HepG2 (cell line): ENCODE results near the gene ESRP2. TPM values are rescaled to one million over a fixed set of nuclear protein-coding genes. Genes with fewer than 3 reads are reported as not detected.

ENCODE experiments used
- BORCS8-MEF2B ChIP-seq: sonication (generic); formaldehyde crosslinking; IDR thresholded peaks from 2 replicates; pipeline ENCODE4 v1.8.0; 2022; ENCODE audit warnings: mild to moderate bottlenecking, missing genetic modification reagents
- CC2D1A ChIP-seq: sonication (generic); formaldehyde crosslinking; IDR thresholded peaks from 2 replicates; pipeline ENCODE4 v1.8.1; 2023; ENCODE audit warnings: mild to moderate bottlenecking, missing genetic modification reagents
- HES4 ChIP-seq: sonication (generic); formaldehyde crosslinking; IDR thresholded peaks from 2 replicates; pipeline ENCODE4 v1.9.0; 2021; ENCODE audit warnings: mild to moderate bottlenecking, missing genetic modification reagents, borderline replicate concordance
- HOXD1 ChIP-seq: sonication (generic); formaldehyde crosslinking; IDR thresholded peaks from 2 replicates; pipeline ENCODE4 v1.5.0; 2020; ENCODE audit warnings: missing genetic modification reagents
- NFE2 ChIP-seq: sonication (generic); formaldehyde crosslinking; IDR thresholded peaks from 2 replicates; pipeline ENCODE4 v1.4.0; 2020; ENCODE audit warnings: missing genetic modification reagents
- NR2F1 ChIP-seq, 2 experiments: fragments of 450-650 bp in 1 of 2; formaldehyde crosslinking in 1 of 2; IDR thresholded peaks; 2 replicates each; pipeline versions ENCODE4 v1.5.0 to v1.6.1; 2016 to 2020; ENCODE audit warnings: mild to moderate bottlenecking in 1 of 2, missing compliant biosample characterization in 1 of 2, missing genetic modification reagents in 1 of 2, moderate library complexity in 1 of 2
- ONECUT2 ChIP-seq: sonication (generic); formaldehyde crosslinking; IDR thresholded peaks from 2 replicates; pipeline ENCODE4 v1.4.0; 2020; ENCODE audit warnings: missing genetic modification reagents
- POLR2G ChIP-seq: fragments of 200-400 bp; formaldehyde crosslinking; IDR thresholded peaks from 2 replicates; pipeline ENCODE4 v1.6.1; 2018; ENCODE audit warnings: mild to moderate bottlenecking, low read depth, low read length, moderate library complexity
- XRCC5 ChIP-seq: fragments of 200-400 bp; formaldehyde crosslinking; optimal IDR thresholded peaks from 2 replicates; pipeline ENCODE3; 2017; ENCODE audit warnings: mild to moderate bottlenecking, low read length
- ZNF138 ChIP-seq: sonication (generic); formaldehyde crosslinking; IDR thresholded peaks from 2 replicates; pipeline ENCODE4 v1.5.0; 2020; ENCODE audit warnings: mild to moderate bottlenecking, low read depth, missing genetic modification reagents
- ZNF607 ChIP-seq: sonication (generic); formaldehyde crosslinking; IDR thresholded peaks from 2 replicates; pipeline ENCODE4 v1.5.1; 2020; ENCODE audit warnings: missing genetic modification reagents, mild to moderate bottlenecking, borderline replicate concordance
- polyA plus RNA-seq, 8 experiments: library from polyadenylated mRNA; depleted of rRNA in 3 of 8; stranded (reverse) in 7 of 8; unstranded in 1 of 8; fragments of >200 nt; fragmentation: Illumina TruSeq in 4 of 8; extraction: Trizol in 4 of 8; gene quantifications; 2 replicates each; pipeline versions ENCODE4 v1.2.1 to v1.2.3, GENCODE V29; 2011 to 2016; ENCODE audit warnings: low read depth in 4 of 8, missing spikeins in 1 of 8, mixed read lengths in 1 of 8; ENCODE audit not compliant: insufficient read depth in 1 of 8
- total RNA-seq, 5 experiments: library from RNA; depleted of rRNA; stranded (reverse); fragments of >200 nt; fragmentation: Illumina TruSeq; extraction: Trizol; gene quantifications; 2 replicates each; pipeline ENCODE4 v1.2.3, GENCODE V29; 2016; ENCODE audit warnings: low read depth in 1 of 5
- TF ChIP-seq, protein P1 (sequence below), 2 experiments: sonication (generic) in 1 of 2; formaldehyde crosslinking in 1 of 2; IDR thresholded peaks; 2 replicates each; pipeline versions ENCODE4 v1.4.0 to v1.6.1; 2018 to 2020; ENCODE audit warnings: missing genetic modification reagents in 2 of 2, borderline replicate concordance in 1 of 2, low read depth in 1 of 2, mild to moderate bottlenecking in 1 of 2, missing biosample characterization in 1 of 2
- TF ChIP-seq, protein P2 (sequence below): sonication (generic); formaldehyde crosslinking; IDR thresholded peaks from 2 replicates; pipeline ENCODE4 v1.4.0; 2020; ENCODE audit warnings: mild to moderate bottlenecking, missing genetic modification reagents
- TF ChIP-seq, protein P3 (sequence below): sonication (generic); formaldehyde crosslinking; IDR thresholded peaks from 2 replicates; pipeline ENCODE4 v1.8.0; 2023; ENCODE audit warnings: mild to moderate bottlenecking, missing genetic modification reagents
- TF ChIP-seq, protein P4 (sequence below): IDR thresholded peaks from 2 replicates; pipeline ENCODE4 v1.6.1; 2016; ENCODE audit warnings: low read depth, borderline replicate concordance
- TF ChIP-seq, protein P5 (sequence below): sonication (generic); formaldehyde crosslinking; IDR thresholded peaks from 2 replicates; pipeline ENCODE4 v1.4.0; 2020; ENCODE audit warnings: missing genetic modification reagents, borderline replicate concordance
- TF ChIP-seq, protein P6 (sequence below): conservative IDR thresholded peaks from 2 replicates; pipeline ENCODE4 v1.6.1; 2018; ENCODE audit warnings: missing genetic modification reagents

Gene ESRP2
- total and polyA plus RNA-seq, 2 of the 13 experiments (the other 11 are each of a cell fraction or from before 2014, with no cell fraction given): 21.1 to 32.4 TPM

DNA sequence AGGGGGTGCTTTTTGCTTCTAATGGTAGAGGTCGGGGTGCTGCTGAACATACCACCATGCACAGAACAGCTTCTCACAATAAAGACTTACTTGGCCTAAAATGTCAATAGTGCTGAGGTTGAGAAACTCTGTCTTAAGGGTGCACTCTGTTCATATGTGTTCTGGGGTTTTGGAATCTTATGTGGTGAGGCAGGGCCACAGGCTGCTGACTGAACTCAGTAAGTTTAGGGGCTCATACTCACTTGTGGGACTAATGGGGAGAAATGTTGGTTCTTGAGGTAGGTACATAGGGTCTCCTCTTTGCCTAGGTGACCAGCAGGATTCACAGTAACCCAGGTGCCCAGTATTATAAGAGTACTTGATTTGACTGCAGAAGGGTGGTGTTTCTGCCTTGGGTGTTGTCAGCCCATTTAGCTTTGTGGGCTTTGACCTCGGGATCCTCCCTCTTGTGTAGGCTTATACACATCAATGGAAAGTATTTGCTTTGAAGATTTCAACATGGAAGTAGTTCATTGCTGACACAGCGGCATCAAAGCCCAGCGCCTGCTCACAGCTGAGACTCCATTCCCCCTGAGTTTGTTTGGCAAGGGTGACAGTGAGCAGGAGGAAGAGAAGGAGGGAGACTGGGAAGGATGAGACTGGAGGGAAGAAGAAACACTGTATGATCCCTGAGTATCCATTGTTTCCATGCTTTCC lies 45.6 kb upstream of the ESRP2 start (continued):
- TF ChIP-seq, protein P1, sequence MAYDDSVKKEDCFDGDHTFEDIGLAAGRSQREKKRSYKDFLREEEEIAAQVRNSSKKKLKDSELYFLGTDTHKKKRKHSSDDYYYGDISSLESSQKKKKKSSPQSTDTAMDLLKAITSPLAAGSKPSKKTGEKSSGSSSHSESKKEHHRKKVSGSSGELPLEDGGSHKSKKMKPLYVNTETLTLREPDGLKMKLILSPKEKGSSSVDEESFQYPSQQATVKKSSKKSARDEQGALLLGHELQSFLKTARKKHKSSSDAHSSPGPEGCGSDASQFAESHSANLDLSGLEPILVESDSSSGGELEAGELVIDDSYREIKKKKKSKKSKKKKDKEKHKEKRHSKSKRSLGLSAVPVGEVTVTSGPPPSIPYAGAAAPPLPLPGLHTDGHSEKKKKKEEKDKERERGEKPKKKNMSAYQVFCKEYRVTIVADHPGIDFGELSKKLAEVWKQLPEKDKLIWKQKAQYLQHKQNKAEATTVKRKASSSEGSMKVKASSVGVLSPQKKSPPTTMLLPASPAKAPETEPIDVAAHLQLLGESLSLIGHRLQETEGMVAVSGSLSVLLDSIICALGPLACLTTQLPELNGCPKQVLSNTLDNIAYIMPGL (CRISPR knock-in tag; IDR thresholded peaks at IDR 0.05; ENCODE audit: borderline replicate concordance in 1 of 2, low read depth in 1 of 2): peak; percentile 67 to 69; a peak in 3 of 4 replicates
- no peak for TF ChIP-seq CC2D1A (CRISPR knock-in tag)
- no peak for TF ChIP-seq NFE2 (CRISPR knock-in tag)
- TF ChIP-seq HOXD1 (CRISPR knock-in tag): no peak
- TF ChIP-seq XRCC5: peak; percentile 70
- TF ChIP-seq, protein P2, sequence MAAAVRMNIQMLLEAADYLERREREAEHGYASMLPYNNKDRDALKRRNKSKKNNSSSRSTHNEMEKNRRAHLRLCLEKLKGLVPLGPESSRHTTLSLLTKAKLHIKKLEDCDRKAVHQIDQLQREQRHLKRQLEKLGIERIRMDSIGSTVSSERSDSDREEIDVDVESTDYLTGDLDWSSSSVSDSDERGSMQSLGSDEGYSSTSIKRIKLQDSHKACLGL (CRISPR knock-in tag): no peak
- TF ChIP-seq POLR2G: peak; percentile 50; the same call in 1 of the 2 replicates
- peak; percentile 63 to 69; a peak in 3 of 4 replicates for TF ChIP-seq NR2F1 (CRISPR knock-in tag; IDR thresholded peaks at IDR 0.05)
- TF ChIP-seq, protein P3, sequence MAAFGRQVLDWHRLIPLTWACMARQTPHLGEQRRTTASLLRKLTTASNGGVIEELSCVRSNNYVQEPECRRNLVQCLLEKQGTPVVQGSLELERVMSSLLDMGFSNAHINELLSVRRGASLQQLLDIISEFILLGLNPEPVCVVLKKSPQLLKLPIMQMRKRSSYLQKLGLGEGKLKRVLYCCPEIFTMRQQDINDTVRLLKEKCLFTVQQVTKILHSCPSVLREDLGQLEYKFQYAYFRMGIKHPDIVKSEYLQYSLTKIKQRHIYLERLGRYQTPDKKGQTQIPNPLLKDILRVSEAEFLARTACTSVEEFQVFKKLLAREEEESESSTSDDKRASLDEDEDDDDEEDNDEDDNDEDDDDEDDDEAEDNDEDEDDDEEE: peak; percentile 51; the same call in 1 of the 2 replicates
- TF ChIP-seq ONECUT2: no peak
- no peak for TF ChIP-seq HES4
- peak; percentile 63; the same call in 1 of the 2 replicates for TF ChIP-seq ZNF607 (CRISPR knock-in tag)
- peak; percentile 88 for TF ChIP-seq BORCS8-MEF2B
- TF ChIP-seq, protein P4, sequence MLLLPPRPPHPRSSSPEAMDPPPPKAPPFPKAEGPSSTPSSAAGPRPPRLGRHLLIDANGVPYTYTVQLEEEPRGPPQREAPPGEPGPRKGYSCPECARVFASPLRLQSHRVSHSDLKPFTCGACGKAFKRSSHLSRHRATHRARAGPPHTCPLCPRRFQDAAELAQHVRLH: peak; percentile 84; the same call in 1 of the 2 replicates
- TF ChIP-seq, protein P5, sequence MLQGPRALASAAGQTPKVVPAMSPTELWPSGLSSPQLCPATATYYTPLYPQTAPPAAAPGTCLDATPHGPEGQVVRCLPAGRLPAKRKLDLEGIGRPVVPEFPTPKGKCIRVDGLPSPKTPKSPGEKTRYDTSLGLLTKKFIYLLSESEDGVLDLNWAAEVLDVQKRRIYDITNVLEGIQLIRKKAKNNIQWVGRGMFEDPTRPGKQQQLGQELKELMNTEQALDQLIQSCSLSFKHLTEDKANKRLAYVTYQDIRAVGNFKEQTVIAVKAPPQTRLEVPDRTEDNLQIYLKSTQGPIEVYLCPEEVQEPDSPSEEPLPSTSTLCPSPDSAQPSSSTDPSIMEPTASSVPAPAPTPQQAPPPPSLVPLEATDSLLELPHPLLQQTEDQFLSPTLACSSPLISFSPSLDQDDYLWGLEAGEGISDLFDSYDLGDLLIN: no peak
- 0 out of 2 replicates have a peak, but pooled peaks have one; percentile 54 for TF ChIP-seq ZNF138 (CRISPR knock-in tag)
- TF ChIP-seq, protein P6, sequence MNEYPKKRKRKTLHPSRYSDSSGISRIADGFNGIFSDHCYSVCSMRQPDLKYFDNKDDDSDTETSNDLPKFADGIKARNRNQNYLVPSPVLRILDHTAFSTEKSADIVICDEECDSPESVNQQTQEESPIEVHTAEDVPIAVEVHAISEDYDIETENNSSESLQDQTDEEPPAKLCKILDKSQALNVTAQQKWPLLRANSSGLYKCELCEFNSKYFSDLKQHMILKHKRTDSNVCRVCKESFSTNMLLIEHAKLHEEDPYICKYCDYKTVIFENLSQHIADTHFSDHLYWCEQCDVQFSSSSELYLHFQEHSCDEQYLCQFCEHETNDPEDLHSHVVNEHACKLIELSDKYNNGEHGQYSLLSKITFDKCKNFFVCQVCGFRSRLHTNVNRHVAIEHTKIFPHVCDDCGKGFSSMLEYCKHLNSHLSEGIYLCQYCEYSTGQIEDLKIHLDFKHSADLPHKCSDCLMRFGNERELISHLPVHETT (CRISPR knock-in tag): no peak; the same call in 1 of the 2 replicates
